Body of pancreas (tissue), 4 donors: ENCODE data around the gene TMC3. TPM values are rescaled to one million over a fixed set of nuclear protein-coding genes. Genes with fewer than 3 reads are reported as not detected.
A peak's percentile ranks its signal among the peaks of the same experiment; 100 is the strongest.

Experiments
- ATAC-seq: fragments of 150-250 bp; one replicate; pipeline ENCODE4 v1.9.1; 2016
- DNase-seq, 4 donors: peaks; one replicate each; pipeline ENCODE4 v3.0.0-alpha.2; 2019
- H3K27ac ChIP-seq, 4 donors: fragments of 200-600 bp; sonication (generic); 1 replicate in 3 of 4; 2 replicates in 1 of 4; pipeline versions ENCODE4 v1.5.1 to v1.6.1; 2016 to 2019; ENCODE audit warnings: mild to moderate bottlenecking in 1 of 4, mixed read lengths in 1 of 4, moderate library complexity in 1 of 4
- H3K27me3 ChIP-seq, 2 donors: fragments of 200-600 bp; sonication (generic); one replicate each; pipeline ENCODE4 v1.6.0; 2016; ENCODE audit warnings: mild to moderate bottlenecking in 1 of 2
- H3K36me3 ChIP-seq, 2 donors: fragments of 200-600 bp; sonication (generic); replicated peaks in 1 of 2; 2 replicates each; pipeline ENCODE4 v1.5.1; 2016; ENCODE audit warnings: low read depth in 2 of 2; ENCODE audit not compliant: insufficient read depth in 1 of 2
- H3K4me1 ChIP-seq: fragments of 200-600 bp; sonication (generic); one replicate; pipeline ENCODE4 v1.6.0; 2016
- H3K4me3 ChIP-seq, 2 donors: fragments of 200-600 bp; sonication (generic); 1 replicate in 1 of 2; 2 replicates in 1 of 2; pipeline ENCODE4 v1.5.1; 2016 to 2019
- H3K9me3 ChIP-seq, 3 donors: fragments of 200-600 bp; sonication (generic); 1 replicate in 2 of 3; 2 replicates in 1 of 3; pipeline ENCODE4 v1.5.1; 2016
- POLR2A ChIP-seq, 3 donors: fragments of 450-650 bp; IDR thresholded peaks; one replicate each; pipeline ENCODE4 v1.6.1; 2016; ENCODE audit warnings: antibody characterized with exemption in 3 of 3, mild to moderate bottlenecking in 2 of 3
- WGBS, 2 donors: methylation state at CpG; one replicate each; pipeline ENCODE4 v1.1.5; 2017; 5-methylcytosine and 5-hydroxymethylcytosine counted together
- intact Hi-C: fragments of 100-400 bp; cut with DNase I; formaldehyde crosslinking; loops from one replicate; pipeline ENCODE4 v1.15.1; 2023
- total RNA-seq, 2 donors: library from RNA; depleted of rRNA; stranded (reverse); fragments of >200 nt; gene quantifications; one replicate each; pipeline ENCODE4 v1.1.0, GENCODE V29; 2016
- TF ChIP-seq, protein P1 (sequence below), 7 experiments: fragments of 450-650 bp in 4 of 7; fragments of 200-600 bp in 3 of 7; sonication (generic) in 3 of 7; IDR thresholded peaks; one replicate each; pipeline ENCODE4 v1.5.1; 2016 to 2019; ENCODE audit warnings: antibody characterized with exemption in 7 of 7

TMC3 gene
- total RNA-seq, 2 donors from 2014 or later = 0.33 TPM; not detected in 1

DNA sequence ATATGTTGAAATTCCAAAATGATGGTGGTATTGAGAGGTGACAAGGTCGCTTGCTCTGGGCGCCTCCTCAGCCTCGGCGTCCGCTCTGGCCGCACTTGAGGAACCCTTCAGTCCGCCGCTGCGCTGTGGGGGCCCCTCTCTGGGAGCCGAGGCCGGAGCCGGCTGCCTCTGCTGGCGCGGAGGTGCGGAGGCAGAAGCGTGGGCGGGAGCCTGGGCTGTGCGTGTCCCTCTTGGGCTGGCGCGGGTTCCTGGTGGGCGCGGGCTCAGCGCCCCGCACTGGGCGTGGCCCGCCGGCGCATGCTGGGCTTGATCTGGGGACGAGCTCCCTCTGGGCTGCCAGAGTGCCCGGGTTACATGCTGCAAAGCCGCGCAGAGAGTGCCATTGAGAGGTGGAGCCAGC is 39.8 kb upstream of the TMC3 start:
- Histone ChIP-seq H3K4me1 (no peaks in the 10 kb centered on the region), H3K4me3 (no peak overlapping the region), H3K27ac (no peak overlapping the region), H3K36me3 (no peaks in the 10 kb centered on the region), H3K9me3 (no peaks in the 10 kb centered on the region), H3K27me3 (no peaks in the 10 kb centered on the region)
- ATAC-seq = no peak
- DNase-seq = no peak
- WGBS, 2 donors = 94 to 96% methylated on average over 10 to 32 of the region's 32 CpGs
- TF ChIP-seq POLR2A (IDR thresholded peaks at IDR 0.05) = no peak
- TF ChIP-seq, protein P1, sequence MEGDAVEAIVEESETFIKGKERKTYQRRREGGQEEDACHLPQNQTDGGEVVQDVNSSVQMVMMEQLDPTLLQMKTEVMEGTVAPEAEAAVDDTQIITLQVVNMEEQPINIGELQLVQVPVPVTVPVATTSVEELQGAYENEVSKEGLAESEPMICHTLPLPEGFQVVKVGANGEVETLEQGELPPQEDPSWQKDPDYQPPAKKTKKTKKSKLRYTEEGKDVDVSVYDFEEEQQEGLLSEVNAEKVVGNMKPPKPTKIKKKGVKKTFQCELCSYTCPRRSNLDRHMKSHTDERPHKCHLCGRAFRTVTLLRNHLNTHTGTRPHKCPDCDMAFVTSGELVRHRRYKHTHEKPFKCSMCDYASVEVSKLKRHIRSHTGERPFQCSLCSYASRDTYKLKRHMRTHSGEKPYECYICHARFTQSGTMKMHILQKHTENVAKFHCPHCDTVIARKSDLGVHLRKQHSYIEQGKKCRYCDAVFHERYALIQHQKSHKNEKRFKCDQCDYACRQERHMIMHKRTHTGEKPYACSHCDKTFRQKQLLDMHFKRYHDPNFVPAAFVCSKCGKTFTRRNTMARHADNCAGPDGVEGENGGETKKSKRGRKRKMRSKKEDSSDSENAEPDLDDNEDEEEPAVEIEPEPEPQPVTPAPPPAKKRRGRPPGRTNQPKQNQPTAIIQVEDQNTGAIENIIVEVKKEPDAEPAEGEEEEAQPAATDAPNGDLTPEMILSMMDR (IDR thresholded peaks at IDR 0.05) = no peak
- intact Hi-C loops = no loop called here

DNA sequence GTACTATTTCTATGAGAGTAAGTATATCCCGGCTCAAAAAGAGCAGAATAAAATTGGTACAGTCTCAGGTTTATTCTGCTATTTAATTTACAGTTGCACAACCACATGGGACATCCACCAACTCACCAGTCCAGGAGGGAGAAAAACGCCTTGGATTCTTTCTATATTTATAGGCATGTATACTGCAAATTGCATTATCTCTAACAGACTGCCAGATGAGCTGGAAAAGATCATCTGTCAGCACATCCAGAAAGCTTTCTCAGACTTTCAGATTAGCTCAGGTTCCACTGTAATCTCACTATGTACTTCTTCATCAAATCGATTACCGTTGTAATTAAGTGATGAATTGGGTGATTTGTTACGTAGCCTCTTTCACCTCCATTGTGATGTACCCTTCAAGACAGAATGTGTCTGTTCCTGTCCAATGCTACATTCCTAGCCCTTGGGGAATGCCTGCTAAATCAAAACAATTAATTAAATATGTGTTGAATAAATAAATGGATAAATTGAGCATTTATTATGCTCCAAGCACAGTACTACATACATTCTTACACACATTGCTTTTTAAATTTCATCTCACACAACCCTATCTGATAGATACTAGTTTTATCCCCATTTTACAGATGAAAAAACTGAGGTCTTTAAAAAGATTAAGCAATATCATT is 38.1 kb upstream of the TMC3 start:
- TF ChIP-seq POLR2A (IDR thresholded peaks at IDR 0.05) = no peak
- TF ChIP-seq, protein P1 (IDR thresholded peaks at IDR 0.05) = no peak
- 81 to 84% methylated on average over 5 of the region's 5 CpGs for WGBS, 2 donors
- H3K36me3 ChIP-seq = no peaks in the 10 kb centered on the region
- no peak for DNase-seq
- H3K9me3 ChIP-seq = no peaks in the 10 kb centered on the region
- ATAC-seq = no peak
- H3K4me3 ChIP-seq = no peak overlapping the region
- no peaks in the 10 kb centered on the region for H3K27me3 ChIP-seq
- intact Hi-C loops = no loop called here
- no peak overlapping the region for H3K27ac ChIP-seq
- no peaks in the 10 kb centered on the region for H3K4me1 ChIP-seq

DNA sequence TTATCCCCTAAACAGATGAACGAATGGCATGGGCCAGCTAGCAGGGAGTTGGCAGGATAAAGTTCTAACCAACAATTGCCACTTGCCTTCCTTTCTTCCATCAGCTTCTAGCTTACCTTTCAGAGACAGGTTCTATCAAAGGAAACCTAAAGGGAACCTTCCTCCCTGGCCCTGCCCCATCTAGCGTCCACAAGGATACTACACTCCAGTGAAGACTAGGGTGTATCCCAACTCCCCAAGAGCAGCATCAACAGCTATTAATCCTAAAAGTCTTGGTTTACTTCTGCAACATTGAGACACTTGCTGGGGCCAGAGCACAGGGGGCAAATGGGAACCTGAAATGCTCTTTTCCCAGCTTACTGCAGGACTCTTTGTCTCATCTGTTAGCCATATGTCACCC is 37.0 kb upstream of the TMC3 start:
- intact Hi-C loops = no loop called here
- no peak overlapping the region for H3K27ac ChIP-seq
- no peak for DNase-seq
- H3K4me3 ChIP-seq = no peak overlapping the region
- no peaks in the 10 kb centered on the region for H3K27me3 ChIP-seq
- TF ChIP-seq POLR2A (IDR thresholded peaks at IDR 0.05) = no peak
- TF ChIP-seq, protein P1 (IDR thresholded peaks at IDR 0.05) = no peak
- H3K9me3 ChIP-seq = no peaks in the 10 kb centered on the region
- WGBS, 2 donors = 82 to 86% methylated on average over 2 of the region's 2 CpGs
- ATAC-seq = no peak
- H3K4me1 ChIP-seq = no peaks in the 10 kb centered on the region
- H3K36me3 ChIP-seq = no peaks in the 10 kb centered on the region

DNA sequence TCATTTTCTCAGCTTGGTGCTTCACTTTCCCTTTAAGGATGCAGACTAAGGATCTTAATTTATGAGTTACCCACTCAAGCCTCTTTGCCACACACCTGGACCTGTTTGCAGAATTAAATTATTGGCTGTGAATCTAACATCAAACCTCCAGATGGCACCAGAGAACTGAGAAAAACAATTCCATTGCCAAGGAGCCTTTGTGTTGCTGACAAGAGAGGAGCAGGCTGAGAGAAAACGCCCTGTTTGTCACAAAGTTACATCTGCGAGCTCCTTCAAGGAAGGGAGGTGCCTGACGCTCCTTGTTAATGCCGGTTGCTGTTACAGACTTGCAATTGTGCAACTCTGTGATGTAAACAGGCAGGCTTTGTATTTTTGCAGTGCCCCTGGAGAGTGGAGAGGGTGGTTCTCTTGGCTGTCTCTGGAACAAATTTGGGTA is 36.3 kb upstream of the TMC3 start:
- intact Hi-C loops = no loop called here
- no peaks in the 10 kb centered on the region for H3K27me3 ChIP-seq
- 11 to 25% methylated on average over 4 of the region's 4 CpGs for WGBS, 2 donors
- TF ChIP-seq, protein P1 (IDR thresholded peaks at IDR 0.05) = peak in 6 of 7 experiments; percentile 21 to 55 (median 46)
- no peak for TF ChIP-seq POLR2A (IDR thresholded peaks at IDR 0.05)
- DNase-seq = peak in 3 of 4 donors; percentile 9 to 23 (median 12)
- no peak overlapping the region for H3K27ac ChIP-seq
- H3K4me3 ChIP-seq = no peak overlapping the region
- H3K4me1 ChIP-seq = no peaks in the 10 kb centered on the region
- no peaks in the 10 kb centered on the region for H3K36me3 ChIP-seq
- no peaks in the 10 kb centered on the region for H3K9me3 ChIP-seq
- peak; percentile 24 for ATAC-seq

DNA sequence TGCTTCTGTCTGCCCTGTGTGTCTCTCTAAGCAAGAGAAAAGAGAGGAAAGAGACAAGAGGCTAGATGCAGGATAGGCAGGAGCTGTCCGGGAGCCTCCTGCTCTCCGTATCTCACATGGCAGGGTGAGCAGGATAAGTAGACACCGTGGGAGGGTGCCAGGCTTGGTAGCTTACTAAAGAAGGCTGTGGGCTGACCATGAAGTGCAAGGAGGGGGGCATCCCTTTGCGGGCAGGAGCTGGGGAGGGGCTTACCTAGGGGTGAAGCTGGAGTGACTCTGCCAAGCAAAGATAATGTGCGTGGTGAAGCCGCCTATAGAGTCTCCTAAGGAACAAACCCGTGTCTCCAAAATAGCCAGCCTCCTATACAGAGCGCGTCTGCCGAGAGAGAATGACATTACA is 33.7 kb upstream of the TMC3 start:
- no peak for DNase-seq
- intact Hi-C loops = no loop called here

More for the DNA sequence above, 33.7 kb upstream of the TMC3 start:
- no peaks in the 10 kb centered on the region for H3K4me1 ChIP-seq
- no peak overlapping the region for H3K4me3 ChIP-seq
- H3K27ac ChIP-seq = no peak overlapping the region
- no peak for ATAC-seq
- no peaks in the 10 kb centered on the region for H3K36me3 ChIP-seq
- no peak for TF ChIP-seq POLR2A (IDR thresholded peaks at IDR 0.05)
- TF ChIP-seq, protein P1 (IDR thresholded peaks at IDR 0.05) = no peak
- WGBS, 2 donors = 69 to 81% methylated on average over 10 of the region's 10 CpGs
- H3K9me3 ChIP-seq = no peaks in the 10 kb centered on the region
- H3K27me3 ChIP-seq = no peaks in the 10 kb centered on the region
